SU-DHL-6 (cell line): ENCODE results near the gene PRPSAP1.

ENCODE experiments used
- CTCF ChIP-seq: fragments of 200-600 bp; sonication (generic); IDR thresholded peaks from one replicate; pipeline ENCODE4 v1.5.1; 2017; ENCODE audit warnings: antibody characterized with exemption, mild to moderate bottlenecking, low read length, moderate library complexity; ENCODE audit not compliant: insufficient read depth, poor library complexity, severe bottlenecking
- EZH2phosphoT487 ChIP-seq: fragments of 200-600 bp; sonication (generic), shearing (Covaris generic); conservative IDR thresholded peaks from 2 replicates; pipeline ENCODE4 v1.6.1; 2018; ENCODE audit warnings: mild to moderate bottlenecking, antibody characterized with exemption, low read length, moderate library complexity, mixed read lengths

GRCh38 chr17:76399175-76400172 lies 45.8 kb upstream of the PRPSAP1 start:
- no peak for TF ChIP-seq CTCF
- no peak for TF ChIP-seq EZH2phosphoT487
